CD4-positive, alpha-beta T cell (primary cell): ENCODE data around the gene INO80. TPM values are rescaled to one million over a fixed set of nuclear protein-coding genes. Genes with fewer than 3 reads are reported as not detected.

Source experiments
- ATAC-seq: fragments of 200-7000 bp; cut with Tn5 transposase; one replicate; pipeline ENCODE4 v1.10.0; 2022; ENCODE audit warnings: mild to moderate bottlenecking; ENCODE audit not compliant: poor library complexity
- CTCF ChIA-PET: fragments of 350-600 bp; sonication (Branson Sonifier 250); formaldehyde crosslinking; loops from one replicate; lab custom pipeline; 2021; ENCODE audit warnings: antibody characterized with exemption, inconsistent platforms; lab: Charles Lee
- POLR2A ChIA-PET: fragments of 350-600 bp; sonication (Branson Sonifier 250); formaldehyde crosslinking; loops from one replicate; lab custom pipeline; 2021; ENCODE audit warnings: antibody characterized with exemption, inconsistent platforms; lab: Charles Lee
- DNase-seq, 14 experiments: peaks; one replicate each; pipeline ENCODE4 v3.0.0-alpha.2; 2013 to 2020; ENCODE audit warnings: mixed read lengths in 2 of 14
- H3K27ac ChIP-seq, 2 donors: one replicate each; pipeline versions ENCODE4 v1.5.1 to v1.7.0; 2013; ENCODE audit warnings: low read length in 2 of 2, low read depth in 1 of 2, mild to moderate bottlenecking in 1 of 2
- H3K27me3 ChIP-seq, 2 experiments: 1 replicate in 1 of 2; 2 replicates in 1 of 2; pipeline versions ENCODE4 v1.6.1 to v1.7.0; 2013; ENCODE audit warnings: low read length in 2 of 2, control low read depth in 1 of 2, mild to moderate bottlenecking in 1 of 2, moderate library complexity in 1 of 2; ENCODE audit not compliant: insufficient read depth in 2 of 2, control insufficient read depth in 1 of 2
- H3K36me3 ChIP-seq: one replicate; pipeline ENCODE4 v1.6.1; 2013; ENCODE audit warnings: low read length, control low read depth; ENCODE audit not compliant: insufficient read depth
- H3K4me1 ChIP-seq: one replicate; pipeline ENCODE4 v1.6.1; 2013; ENCODE audit warnings: low read length, control low read depth; ENCODE audit not compliant: insufficient read depth
- H3K4me3 ChIP-seq: one replicate; pipeline ENCODE4 v1.5.1; 2013; ENCODE audit warnings: mild to moderate bottlenecking, low read length, moderate library complexity
- H3K9me3 ChIP-seq, 2 experiments: 1 replicate in 1 of 2; 2 replicates in 1 of 2; pipeline versions ENCODE4 v1.6.1 to v1.7.0; 2013; ENCODE audit warnings: low read length in 2 of 2, mild to moderate bottlenecking in 2 of 2, control low read depth in 1 of 2, moderate library complexity in 1 of 2; ENCODE audit not compliant: control insufficient read depth in 1 of 2, insufficient read depth in 1 of 2
- H3K27ac Mint-ChIP-seq: one replicate; pipeline ENCODE4 v1.8.0; 2020; ENCODE audit warnings: mixed read lengths
- H3K27me3 Mint-ChIP-seq: one replicate; pipeline ENCODE4 v1.8.0; 2021; ENCODE audit warnings: mixed read lengths
- H3K36me3 Mint-ChIP-seq: one replicate; pipeline ENCODE4 v1.8.0; 2021; ENCODE audit warnings: low read depth, mixed read lengths
- H3K4me1 Mint-ChIP-seq: one replicate; pipeline ENCODE4 v1.8.0; 2021; ENCODE audit warnings: low read depth, mixed read lengths
- H3K4me3 Mint-ChIP-seq: one replicate; pipeline ENCODE4 v1.8.0; 2020; ENCODE audit warnings: mild to moderate bottlenecking, mixed read lengths
- H3K9me3 Mint-ChIP-seq: one replicate; pipeline ENCODE4 v1.8.0; 2020; ENCODE audit warnings: mixed read lengths
- intact Hi-C, 2 experiments: fragments of 100-400 bp; cut with DNase I in 1 of 2; cut with micrococcal nuclease in 1 of 2; formaldehyde crosslinking; loops; one replicate each; pipeline versions ENCODE4 v1.15.1 to v1.9.0; 2023 to 2025; cut with DNase I, micrococcal nuclease
- total RNA-seq, 174 experiments: library from RNA in 2 of 174; stranded (reverse) in 2 of 174; gene quantifications; one replicate each; pipeline ENCODE4 v1.2.3 and lab custom pipeline; 2021 to 2026
- TF ChIP-seq, protein P1 (sequence below): fragments of 200-600 bp; IDR thresholded peaks from one replicate; pipeline ENCODE4 v1.8.0; 2022; ENCODE audit warnings: antibody characterized with exemption, mild to moderate bottlenecking

Gene INO80
- total RNA-seq, 2 experiments from 2014 or later = 20.3 to 22.9 TPM

DNA sequence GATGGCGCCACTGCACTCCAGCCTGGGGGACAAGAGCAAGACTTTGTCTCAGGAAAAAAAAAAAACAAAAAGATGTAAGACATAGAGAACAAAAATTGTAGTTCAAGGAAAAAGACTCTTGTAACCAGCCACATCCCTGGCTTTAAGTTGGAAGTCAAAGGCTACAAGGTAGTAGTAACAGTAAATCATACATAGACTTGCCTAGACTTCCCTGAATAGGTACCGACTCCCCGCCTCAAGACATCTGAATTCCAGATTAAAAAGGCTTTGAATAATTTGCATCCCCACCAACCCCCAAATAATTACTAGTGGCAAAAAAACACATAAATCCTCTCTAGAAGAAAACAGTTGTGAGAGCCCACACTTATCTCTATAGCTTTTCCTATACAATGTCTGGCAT is 55.6 kb downstream of the INO80 start:
- Mint-ChIP-seq H3K4me1 (no peaks in the 10 kb centered on the region), H3K9me3 (peaks cover 2% of the 10 kb centered on the region), H3K36me3 (peaks cover 92% of the 10 kb centered on the region), H3K27ac (no peak overlapping the region), H3K27me3 (no peaks in the 10 kb centered on the region), H3K4me3 (no peak overlapping the region)
- ChIA-PET CTCF (interaction anchor here (1.4 kb wide), 1 partner anchor 118 kb away, joined by 3 read pairs; no protein-coding TSS in a partner anchor), POLR2A (interaction anchor here (0.6 kb wide), 1 partner anchor 177 kb away, joined by 3 read pairs; no protein-coding TSS in a partner anchor)
- H3K27ac ChIP-seq = no peak overlapping the region
- intact Hi-C loops = no loop called here
- no peaks in the 10 kb centered on the region for H3K27me3 ChIP-seq
- H3K9me3 ChIP-seq = peaks cover 5 to 10% of the 10 kb centered on the region in 2 experiments
- TF ChIP-seq, protein P1, sequence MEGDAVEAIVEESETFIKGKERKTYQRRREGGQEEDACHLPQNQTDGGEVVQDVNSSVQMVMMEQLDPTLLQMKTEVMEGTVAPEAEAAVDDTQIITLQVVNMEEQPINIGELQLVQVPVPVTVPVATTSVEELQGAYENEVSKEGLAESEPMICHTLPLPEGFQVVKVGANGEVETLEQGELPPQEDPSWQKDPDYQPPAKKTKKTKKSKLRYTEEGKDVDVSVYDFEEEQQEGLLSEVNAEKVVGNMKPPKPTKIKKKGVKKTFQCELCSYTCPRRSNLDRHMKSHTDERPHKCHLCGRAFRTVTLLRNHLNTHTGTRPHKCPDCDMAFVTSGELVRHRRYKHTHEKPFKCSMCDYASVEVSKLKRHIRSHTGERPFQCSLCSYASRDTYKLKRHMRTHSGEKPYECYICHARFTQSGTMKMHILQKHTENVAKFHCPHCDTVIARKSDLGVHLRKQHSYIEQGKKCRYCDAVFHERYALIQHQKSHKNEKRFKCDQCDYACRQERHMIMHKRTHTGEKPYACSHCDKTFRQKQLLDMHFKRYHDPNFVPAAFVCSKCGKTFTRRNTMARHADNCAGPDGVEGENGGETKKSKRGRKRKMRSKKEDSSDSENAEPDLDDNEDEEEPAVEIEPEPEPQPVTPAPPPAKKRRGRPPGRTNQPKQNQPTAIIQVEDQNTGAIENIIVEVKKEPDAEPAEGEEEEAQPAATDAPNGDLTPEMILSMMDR = no peak
- H3K36me3 ChIP-seq = peaks cover 74% of the 10 kb centered on the region
- DNase-seq (no peak), ATAC-seq (no peak)
- no peaks in the 10 kb centered on the region for H3K4me1 ChIP-seq
- H3K4me3 ChIP-seq = no peak overlapping the region

DNA sequence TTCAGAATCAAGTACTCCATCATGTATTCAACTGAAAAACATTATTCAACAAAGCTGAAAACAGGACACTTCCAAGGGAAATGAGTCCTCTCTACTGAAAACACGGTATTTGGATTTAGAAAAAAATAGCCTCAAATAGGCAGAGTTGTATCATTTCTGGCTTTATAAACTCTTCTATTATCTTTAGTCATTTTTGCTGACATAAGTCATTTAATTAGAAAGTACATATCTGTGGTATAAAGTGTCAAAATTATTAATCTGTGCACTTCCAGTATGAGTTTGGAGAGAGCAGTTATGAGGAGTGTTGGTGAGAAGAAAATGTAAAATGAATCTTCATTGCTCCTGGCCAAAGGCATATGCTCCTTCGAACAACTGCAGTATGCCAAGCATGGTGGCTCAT is 59.3 kb downstream of the INO80 start:
- Histone ChIP-seq H3K4me3 (no peak overlapping the region), H3K4me1 (no peaks in the 10 kb centered on the region), H3K9me3 (peaks cover 0 to 6% of the 10 kb centered on the region in 2 experiments), H3K27ac (no peak overlapping the region), H3K36me3 (peaks cover 86% of the 10 kb centered on the region), H3K27me3 (no peaks in the 10 kb centered on the region)
- Mint-ChIP-seq H3K4me1 (no peaks in the 10 kb centered on the region), H3K27me3 (no peaks in the 10 kb centered on the region), H3K9me3 (peaks cover 2% of the 10 kb centered on the region), H3K27ac (no peak overlapping the region), H3K36me3 (peaks cover 93% of the 10 kb centered on the region), H3K4me3 (no peak overlapping the region)
- ChIA-PET CTCF (no interaction called here), POLR2A (no interaction called here)
- no peak for DNase-seq
- TF ChIP-seq, protein P1 = no peak
- no peak for ATAC-seq
- intact Hi-C loops = no loop called here

DNA sequence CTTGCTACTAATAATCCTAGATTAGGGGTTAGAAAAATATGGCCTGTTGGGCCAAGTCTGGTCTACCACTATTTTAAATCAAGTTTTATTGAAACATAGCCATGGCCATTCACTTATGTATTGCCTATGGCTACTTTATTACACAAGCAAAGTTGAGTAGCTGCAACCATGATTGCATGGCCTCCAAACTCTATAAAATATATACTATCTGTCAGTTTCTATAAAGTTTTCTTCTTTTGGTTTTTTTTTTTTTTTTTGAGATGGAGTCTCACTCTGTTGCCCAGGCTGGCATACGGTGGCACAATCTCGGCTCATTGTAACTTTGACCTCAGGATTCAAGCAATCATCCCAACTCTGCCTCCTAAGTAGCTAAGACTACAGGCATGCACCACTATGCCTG is 60.4 kb downstream of the INO80 start:
- TF ChIP-seq, protein P1 = no peak
- DNase-seq (no peak), ATAC-seq (no peak)
- no peak overlapping the region for H3K4me3 Mint-ChIP-seq
- intact Hi-C loops = no loop called here
- H3K27ac Mint-ChIP-seq = no peak overlapping the region
- POLR2A ChIA-PET = no interaction called here
- peaks cover 93% of the 10 kb centered on the region for H3K36me3 Mint-ChIP-seq
- Histone ChIP-seq H3K36me3 (peaks cover 88% of the 10 kb centered on the region), H3K9me3 (no peaks in the 10 kb centered on the region), H3K27ac (no peak overlapping the region), H3K4me3 (no peak overlapping the region), H3K4me1 (no peaks in the 10 kb centered on the region), H3K27me3 (no peaks in the 10 kb centered on the region)
- H3K27me3 Mint-ChIP-seq = no peaks in the 10 kb centered on the region
- CTCF ChIA-PET = interaction anchor here (1.5 kb wide), 2 partner anchors 16 to 22 kb away, joined by 3 to 4 read pairs; no protein-coding TSS in a partner anchor
- no peaks in the 10 kb centered on the region for H3K9me3 Mint-ChIP-seq
- no peaks in the 10 kb centered on the region for H3K4me1 Mint-ChIP-seq
